Neural crest cell (in vitro differentiated cells): ENCODE data around the gene TSC22D1. TPM values are rescaled to one million over a fixed set of nuclear protein-coding genes. Genes with fewer than 3 reads are reported as not detected.

Experiments used
- DNase-seq: peaks from one replicate; pipeline ENCODE4 v3.0.0; 2021; ENCODE audit warnings: low read depth, mixed read lengths, low spot score
- H3K27ac Mint-ChIP-seq: one replicate; pipeline ENCODE4 v1.8.0; 2021; ENCODE audit warnings: mild to moderate bottlenecking, mixed read lengths; ENCODE audit not compliant: unreplicated experiment
- H3K27me3 Mint-ChIP-seq: 2 replicates; pipeline ENCODE4 v1.8.0; 2021; ENCODE audit warnings: low read depth, mild to moderate bottlenecking, mixed read lengths
- H3K36me3 Mint-ChIP-seq: 2 replicates; pipeline ENCODE4 v1.8.0; 2021; ENCODE audit warnings: low read depth, mild to moderate bottlenecking, mixed read lengths
- H3K4me1 Mint-ChIP-seq: 2 replicates; pipeline ENCODE4 v1.8.0; 2021; ENCODE audit warnings: mixed read lengths
- H3K4me3 Mint-ChIP-seq: one replicate; pipeline ENCODE4 v1.8.0; 2021; ENCODE audit warnings: mild to moderate bottlenecking, mixed read lengths
- H3K9me3 Mint-ChIP-seq: 2 replicates; pipeline ENCODE4 v1.8.0; 2021; ENCODE audit warnings: mixed read lengths
- total RNA-seq: library from RNA; stranded (reverse); gene quantifications from 2 replicates; pipeline ENCODE4 v1.2.1, GENCODE V29; 2021
- TF ChIP-seq, protein P1 (sequence below): fragments of 200-600 bp; sonication (generic); conservative IDR thresholded peaks from 2 replicates; pipeline ENCODE4 v1.5.0; 2021; ENCODE audit warnings: antibody characterized with exemption, mild to moderate bottlenecking

Gene TSC22D1
- total RNA-seq, 1 donor from 2014 or later, result 119 TPM

DNA sequence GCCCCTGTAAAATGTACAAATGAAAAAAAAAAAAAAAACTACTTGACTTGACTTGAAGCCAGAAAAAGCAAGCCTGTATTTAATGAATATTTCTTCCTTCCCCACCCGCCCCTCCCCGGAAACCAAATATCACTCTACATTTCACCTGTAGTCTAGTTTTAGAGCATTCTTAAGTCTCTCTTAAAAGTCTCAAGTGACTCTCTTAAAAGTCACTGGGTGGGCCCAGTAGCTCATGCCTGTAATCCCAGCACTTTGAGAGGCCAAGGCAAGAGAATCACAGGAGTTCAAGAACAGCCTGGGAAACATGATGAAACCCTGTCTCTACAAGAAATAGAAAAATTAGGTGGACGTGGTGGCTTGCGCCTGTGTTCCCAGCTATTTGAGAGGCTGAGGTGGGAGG lies 72.0 kb downstream of the TSC22D1 start:
- no peak overlapping the region for H3K4me3 Mint-ChIP-seq

DNA sequence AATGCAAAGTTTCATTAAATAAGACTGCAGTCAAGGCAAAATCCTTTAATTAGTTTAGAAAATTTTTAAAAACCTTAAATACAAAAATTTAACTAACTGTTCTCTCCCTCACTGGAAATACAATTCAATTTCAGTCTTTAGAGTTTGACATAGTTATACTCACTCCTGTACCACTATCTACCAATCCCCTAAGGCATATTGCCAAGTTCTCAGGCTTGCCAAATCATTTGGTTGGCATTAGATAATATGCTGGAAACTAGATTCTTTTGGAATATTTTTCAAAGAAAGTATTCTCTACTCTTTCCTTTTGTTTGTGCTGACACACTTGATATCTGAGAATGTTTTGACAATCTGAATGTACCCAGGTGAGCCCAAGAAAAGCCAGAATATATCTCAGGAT lies 77.2 kb downstream of the TSC22D1 start:
- peaks cover 4% of the 10 kb centered on the region for H3K4me1 Mint-ChIP-seq
- TF ChIP-seq, protein P1, sequence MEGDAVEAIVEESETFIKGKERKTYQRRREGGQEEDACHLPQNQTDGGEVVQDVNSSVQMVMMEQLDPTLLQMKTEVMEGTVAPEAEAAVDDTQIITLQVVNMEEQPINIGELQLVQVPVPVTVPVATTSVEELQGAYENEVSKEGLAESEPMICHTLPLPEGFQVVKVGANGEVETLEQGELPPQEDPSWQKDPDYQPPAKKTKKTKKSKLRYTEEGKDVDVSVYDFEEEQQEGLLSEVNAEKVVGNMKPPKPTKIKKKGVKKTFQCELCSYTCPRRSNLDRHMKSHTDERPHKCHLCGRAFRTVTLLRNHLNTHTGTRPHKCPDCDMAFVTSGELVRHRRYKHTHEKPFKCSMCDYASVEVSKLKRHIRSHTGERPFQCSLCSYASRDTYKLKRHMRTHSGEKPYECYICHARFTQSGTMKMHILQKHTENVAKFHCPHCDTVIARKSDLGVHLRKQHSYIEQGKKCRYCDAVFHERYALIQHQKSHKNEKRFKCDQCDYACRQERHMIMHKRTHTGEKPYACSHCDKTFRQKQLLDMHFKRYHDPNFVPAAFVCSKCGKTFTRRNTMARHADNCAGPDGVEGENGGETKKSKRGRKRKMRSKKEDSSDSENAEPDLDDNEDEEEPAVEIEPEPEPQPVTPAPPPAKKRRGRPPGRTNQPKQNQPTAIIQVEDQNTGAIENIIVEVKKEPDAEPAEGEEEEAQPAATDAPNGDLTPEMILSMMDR, result no peak
- no peak for DNase-seq

More for the DNA sequence above, 72.0 kb downstream of the TSC22D1 start:
- Mint-ChIP-seq H3K27me3 (no peaks in the 10 kb centered on the region), H3K36me3 (peaks cover 7% of the 10 kb centered on the region), H3K9me3 (no peaks in the 10 kb centered on the region), H3K27ac (no peak overlapping the region), H3K4me1 (peaks cover 27% of the 10 kb centered on the region)
- DNase-seq, result no peak
- TF ChIP-seq, protein P1, result no peak

DNA sequence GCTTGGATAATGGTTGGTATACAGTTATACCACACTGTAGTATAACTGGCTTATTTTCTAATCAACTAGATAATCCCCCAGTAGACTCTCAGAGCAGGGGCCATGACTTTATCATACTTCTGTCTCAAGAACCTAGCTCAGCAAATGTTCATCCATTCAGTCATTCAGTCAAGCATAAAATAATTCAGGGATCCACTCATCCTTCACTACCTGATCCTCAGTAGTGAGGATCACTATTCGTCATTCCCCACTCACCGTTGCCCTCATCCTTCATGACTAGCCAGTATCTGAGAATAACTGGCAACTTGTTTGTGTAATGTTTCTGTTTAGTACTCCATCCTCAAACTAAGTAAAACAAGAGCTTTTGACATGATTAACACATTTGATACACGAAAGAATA lies 77.6 kb downstream of the TSC22D1 start:
- no peak overlapping the region for H3K4me3 Mint-ChIP-seq
- no peak overlapping the region for H3K27ac Mint-ChIP-seq
- TF ChIP-seq, protein P1, result no peak
- no peak for DNase-seq
- H3K4me1 Mint-ChIP-seq, result peaks cover 4% of the 10 kb centered on the region
- no peaks in the 10 kb centered on the region for H3K27me3 Mint-ChIP-seq
- H3K9me3 Mint-ChIP-seq, result peaks cover 8% of the 10 kb centered on the region
- peaks cover 22% of the 10 kb centered on the region for H3K36me3 Mint-ChIP-seq

More for the DNA sequence above, 77.2 kb downstream of the TSC22D1 start:
- H3K9me3 Mint-ChIP-seq, result peaks cover 8% of the 10 kb centered on the region
- H3K27me3 Mint-ChIP-seq, result no peaks in the 10 kb centered on the region
- H3K27ac Mint-ChIP-seq, result no peak overlapping the region
- no peak overlapping the region for H3K4me3 Mint-ChIP-seq
- H3K36me3 Mint-ChIP-seq, result peaks cover 22% of the 10 kb centered on the region

DNA sequence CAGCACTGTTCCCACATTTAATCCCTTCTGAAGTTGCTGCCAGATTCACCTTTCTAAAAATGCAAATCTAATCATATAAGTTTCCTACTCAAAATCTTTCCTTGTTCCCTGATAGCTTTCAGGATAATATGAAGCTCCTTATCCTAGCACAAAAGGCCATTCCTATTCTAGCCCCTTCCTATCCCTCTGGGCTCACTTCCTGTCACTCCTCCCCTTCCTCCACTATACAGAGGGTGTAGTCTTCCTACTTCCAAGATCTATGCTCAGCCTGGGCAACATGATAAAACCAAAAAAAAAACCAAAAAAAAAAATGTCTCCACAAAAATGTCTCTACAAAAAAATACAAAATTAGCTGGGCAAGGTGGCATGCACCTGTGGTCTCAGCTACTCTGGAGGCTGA lies 78.3 kb downstream of the TSC22D1 start:
- H3K27me3 Mint-ChIP-seq, result no peaks in the 10 kb centered on the region
- DNase-seq, result no peak
- TF ChIP-seq, protein P1, result no peak
- H3K27ac Mint-ChIP-seq, result no peak overlapping the region
- peaks cover 8% of the 10 kb centered on the region for H3K9me3 Mint-ChIP-seq
- H3K4me3 Mint-ChIP-seq, result no peak overlapping the region
- H3K4me1 Mint-ChIP-seq, result peaks cover 11% of the 10 kb centered on the region
- peaks cover 22% of the 10 kb centered on the region for H3K36me3 Mint-ChIP-seq

DNA sequence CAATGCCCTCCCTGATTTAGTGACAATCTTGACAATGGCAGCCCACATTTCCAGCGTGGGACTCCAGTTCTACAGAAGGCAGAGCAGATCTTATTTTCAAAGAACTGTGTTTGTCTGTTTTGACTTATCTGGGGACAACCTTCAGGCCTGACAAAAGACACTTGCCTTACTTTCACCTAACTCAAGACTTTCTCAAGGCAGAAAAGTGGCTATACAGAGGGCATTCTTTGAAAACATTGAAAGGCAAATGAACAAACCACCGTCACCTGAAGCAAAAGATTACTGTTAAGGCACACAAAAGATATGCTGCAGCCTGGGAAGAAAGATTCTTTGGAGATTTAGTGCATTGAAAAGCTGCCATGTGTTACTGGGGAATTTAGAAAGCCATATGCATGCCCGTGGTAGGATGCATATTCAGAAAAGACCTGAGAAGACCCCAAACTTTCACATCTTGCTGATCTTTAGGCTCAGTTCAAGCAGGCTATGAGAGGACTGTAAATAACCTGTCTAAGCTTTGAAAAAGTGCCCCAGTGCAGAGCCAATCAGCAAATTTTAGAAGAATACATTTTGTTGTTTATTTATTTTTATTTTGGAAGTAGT lies 82.8 kb downstream of the TSC22D1 start:
- DNase-seq, result no peak
- no peak overlapping the region for H3K27ac Mint-ChIP-seq
- no peak overlapping the region for H3K4me3 Mint-ChIP-seq
- peaks cover 8% of the 10 kb centered on the region for H3K9me3 Mint-ChIP-seq
- TF ChIP-seq, protein P1, result no peak
- H3K4me1 Mint-ChIP-seq, result peaks cover 14% of the 10 kb centered on the region
- H3K36me3 Mint-ChIP-seq, result peaks cover 27% of the 10 kb centered on the region
- H3K27me3 Mint-ChIP-seq, result no peaks in the 10 kb centered on the region
